SU-DHL-6 (cell line): Measurements from ENCODE around the gene NT5C.
"Not testable (repeated sequence)": the region's sequence is repeated elsewhere in the genome, so short reads cannot be mapped to it uniquely, and the experiment has no call there.

Source experiments
- H2AFZ ChIP-seq: fragments of 200-600 bp; sonication (generic); 2 replicates; pipeline ENCODE4 v1.6.1; 2014; ENCODE audit warnings: low read depth, mild to moderate bottlenecking, moderate library complexity, mixed read lengths, antibody characterized with exemption, low read length; ENCODE audit not compliant: severe bottlenecking
- H3F3A ChIP-seq: fragments of 200-600 bp; shearing (Covaris generic); 2 replicates; pipeline ENCODE4 v1.6.0; 2016; ENCODE audit warnings: antibody characterized with exemption, mild to moderate bottlenecking; ENCODE audit not compliant: insufficient read depth
- H3K27ac ChIP-seq: fragments of 200-600 bp; sonication (generic); 2 replicates; pipeline ENCODE4 v1.5.1; 2016; ENCODE audit warnings: low read depth, mild to moderate bottlenecking, low read length, moderate library complexity, mixed read lengths
- H3K27me3 ChIP-seq: fragments of 200-600 bp; sonication (generic), shearing (Covaris generic); 2 replicates; pipeline ENCODE4 v1.6.0; 2014; ENCODE audit warnings: mild to moderate bottlenecking, low read length
- H3K36me3 ChIP-seq: fragments of 200-600 bp; sonication (generic); 2 replicates; pipeline ENCODE4 v1.6.1; 2014; ENCODE audit warnings: mild to moderate bottlenecking, low read length, mixed read lengths
- H3K4me2 ChIP-seq: fragments of 300-600, 200-600 bp; shearing (Covaris generic), sonication (generic); 2 replicates; pipeline ENCODE4 v1.6.0; 2014; ENCODE audit warnings: low read length, low read depth, mild to moderate bottlenecking; ENCODE audit not compliant: poor library complexity, severe bottlenecking
- H3K4me3 ChIP-seq: fragments of 200-600 bp; sonication (generic); 2 replicates; pipeline ENCODE4 v1.5.1; 2014; ENCODE audit warnings: antibody characterized with exemption, low read length, mild to moderate bottlenecking, mixed read lengths; ENCODE audit not compliant: insufficient read depth, poor library complexity, severe bottlenecking
- H3K79me2 ChIP-seq: fragments of 200-600 bp; sonication (generic); 2 replicates; pipeline ENCODE4 v1.6.1; 2014; ENCODE audit warnings: mild to moderate bottlenecking, low read length, moderate library complexity; ENCODE audit not compliant: insufficient read depth
- H3K9ac ChIP-seq: fragments of 200-600 bp; sonication (generic); 2 replicates; pipeline ENCODE4 v1.7.0; 2014; ENCODE audit warnings: mild to moderate bottlenecking, low read length
- H3K9me2 ChIP-seq: fragments of 200-600 bp; sonication (generic); replicated peaks from 2 replicates; pipeline ENCODE4 v1.6.1; 2014; ENCODE audit warnings: low read length; ENCODE audit not compliant: insufficient read depth
- H3K9me3 ChIP-seq: fragments of 200-600 bp; sonication (generic); 2 replicates; pipeline ENCODE4 v1.6.1; 2014; ENCODE audit warnings: low read length, mixed read lengths; ENCODE audit not compliant: insufficient read depth
- H4K20me1 ChIP-seq: fragments of 200-600 bp; sonication (generic); 2 replicates; pipeline ENCODE4 v1.6.1; 2014; ENCODE audit warnings: low read depth, mild to moderate bottlenecking, antibody characterized with exemption, low read length, moderate library complexity, mixed read lengths
- CTCF ChIP-seq: fragments of 200-600 bp; sonication (generic); IDR thresholded peaks from one replicate; pipeline ENCODE4 v1.5.1; 2017; ENCODE audit warnings: antibody characterized with exemption, mild to moderate bottlenecking, low read length, moderate library complexity; ENCODE audit not compliant: insufficient read depth, poor library complexity, severe bottlenecking
- EZH2phosphoT487 ChIP-seq: fragments of 200-600 bp; sonication (generic), shearing (Covaris generic); conservative IDR thresholded peaks from 2 replicates; pipeline ENCODE4 v1.6.1; 2018; ENCODE audit warnings: mild to moderate bottlenecking, antibody characterized with exemption, low read length, moderate library complexity, mixed read lengths

Gene NT5C

GRCh38 chr17:75159196-75160031 lies 27.9 kb upstream of the NT5C start:
- H3K4me3 ChIP-seq, result no peak overlapping the region
- H3K27me3 ChIP-seq, result no peaks in the 10 kb centered on the region
- no peaks in the 10 kb centered on the region for H4K20me1 ChIP-seq
- H2AFZ ChIP-seq, result no peak overlapping the region
- no peak for TF ChIP-seq EZH2phosphoT487
- TF ChIP-seq CTCF, result no peak
- no peaks in the 10 kb centered on the region for H3K79me2 ChIP-seq
- no peak overlapping the region for H3K9ac ChIP-seq
- H3K9me3 ChIP-seq, result no peaks in the 10 kb centered on the region
- peaks cover 11% of the 10 kb centered on the region; the same call in 1 of the 2 replicates for H3F3A ChIP-seq
- H3K36me3 ChIP-seq, result peaks cover 5% of the 10 kb centered on the region; the same call in 1 of the 2 replicates
- H3K27ac ChIP-seq, result no peak overlapping the region
- H3K4me2 ChIP-seq, result no peak overlapping the region
- H3K9me2 ChIP-seq, result no peaks in the 10 kb centered on the region

GRCh38 chr17:75158480-75158879 lies 26.9 kb upstream of the NT5C start:
- peaks cover 11% of the 10 kb centered on the region; the same call in 1 of the 2 replicates for H3F3A ChIP-seq
- not testable (repeated sequence) for H2AFZ ChIP-seq, H3K9me3 ChIP-seq, H3K4me3 ChIP-seq, H4K20me1 ChIP-seq, H3K9me2 ChIP-seq, H3K27me3 ChIP-seq, H3K27ac ChIP-seq, H3K79me2 ChIP-seq, H3K36me3 ChIP-seq, H3K9ac ChIP-seq, H3K4me2 ChIP-seq

GRCh38 chr17:75155191-75155601 lies 23.7 kb upstream of the NT5C start:
- Histone ChIP-seq H3K9ac (peak overlapping the region; percentile 40), H3K36me3 (no peaks in the 10 kb centered on the region), H3F3A (peaks cover 10% of the 10 kb centered on the region; the same call in 1 of the 2 replicates), H3K27me3 (no peaks in the 10 kb centered on the region), H3K9me2 (no peaks in the 10 kb centered on the region), H2AFZ (peak overlapping the region; percentile 2), H3K4me3 (no peak overlapping the region), H3K27ac (peak overlapping the region; percentile 70), H3K4me2 (peak overlapping the region; percentile 53), H4K20me1 (no peaks in the 10 kb centered on the region), H3K9me3 (no peaks in the 10 kb centered on the region), H3K79me2 (peaks cover 41% of the 10 kb centered on the region)
- no peak for TF ChIP-seq CTCF
- TF ChIP-seq EZH2phosphoT487, result no peak
